NB4 (cell line): ENCODE data around the gene NT5C1A.

ENCODE experiments used
- MAX ChIP-seq: IDR thresholded peaks from 2 replicates; pipeline ENCODE4 v1.6.1; 2011; ENCODE audit warnings: low read depth, low read length
- MYC ChIP-seq: IDR thresholded peaks from 2 replicates; pipeline ENCODE4 v1.6.1; 2011; ENCODE audit warnings: low read depth, low read length
- POLR2A ChIP-seq: IDR thresholded peaks from 2 replicates; pipeline ENCODE4 v1.6.1; 2011; ENCODE audit warnings: mild to moderate bottlenecking; ENCODE audit not compliant: insufficient read length; ENCODE audit errors: extremely low read depth
- TF ChIP-seq, protein P1 (sequence below): IDR thresholded peaks from one replicate; pipeline ENCODE4 v1.5.1; 2012; ENCODE audit warnings: low read depth, low read length

GRCh38 chr1:39659110-39659509 lies 12.8 kb downstream of the NT5C1A start:
- TF ChIP-seq, protein P1, sequence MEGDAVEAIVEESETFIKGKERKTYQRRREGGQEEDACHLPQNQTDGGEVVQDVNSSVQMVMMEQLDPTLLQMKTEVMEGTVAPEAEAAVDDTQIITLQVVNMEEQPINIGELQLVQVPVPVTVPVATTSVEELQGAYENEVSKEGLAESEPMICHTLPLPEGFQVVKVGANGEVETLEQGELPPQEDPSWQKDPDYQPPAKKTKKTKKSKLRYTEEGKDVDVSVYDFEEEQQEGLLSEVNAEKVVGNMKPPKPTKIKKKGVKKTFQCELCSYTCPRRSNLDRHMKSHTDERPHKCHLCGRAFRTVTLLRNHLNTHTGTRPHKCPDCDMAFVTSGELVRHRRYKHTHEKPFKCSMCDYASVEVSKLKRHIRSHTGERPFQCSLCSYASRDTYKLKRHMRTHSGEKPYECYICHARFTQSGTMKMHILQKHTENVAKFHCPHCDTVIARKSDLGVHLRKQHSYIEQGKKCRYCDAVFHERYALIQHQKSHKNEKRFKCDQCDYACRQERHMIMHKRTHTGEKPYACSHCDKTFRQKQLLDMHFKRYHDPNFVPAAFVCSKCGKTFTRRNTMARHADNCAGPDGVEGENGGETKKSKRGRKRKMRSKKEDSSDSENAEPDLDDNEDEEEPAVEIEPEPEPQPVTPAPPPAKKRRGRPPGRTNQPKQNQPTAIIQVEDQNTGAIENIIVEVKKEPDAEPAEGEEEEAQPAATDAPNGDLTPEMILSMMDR: no peak
- TF ChIP-seq MAX: no peak
- no peak for TF ChIP-seq POLR2A
- no peak for TF ChIP-seq MYC
